Measurements from ENCODE around the gene HOXA5. TPM values are rescaled to one million over a fixed set of nuclear protein-coding genes. Genes with fewer than 3 reads are reported as not detected.

The HOXA5 gene
- total RNA-seq, 1 experiment from 2014 or later, result 0.79 TPM

DNA sequence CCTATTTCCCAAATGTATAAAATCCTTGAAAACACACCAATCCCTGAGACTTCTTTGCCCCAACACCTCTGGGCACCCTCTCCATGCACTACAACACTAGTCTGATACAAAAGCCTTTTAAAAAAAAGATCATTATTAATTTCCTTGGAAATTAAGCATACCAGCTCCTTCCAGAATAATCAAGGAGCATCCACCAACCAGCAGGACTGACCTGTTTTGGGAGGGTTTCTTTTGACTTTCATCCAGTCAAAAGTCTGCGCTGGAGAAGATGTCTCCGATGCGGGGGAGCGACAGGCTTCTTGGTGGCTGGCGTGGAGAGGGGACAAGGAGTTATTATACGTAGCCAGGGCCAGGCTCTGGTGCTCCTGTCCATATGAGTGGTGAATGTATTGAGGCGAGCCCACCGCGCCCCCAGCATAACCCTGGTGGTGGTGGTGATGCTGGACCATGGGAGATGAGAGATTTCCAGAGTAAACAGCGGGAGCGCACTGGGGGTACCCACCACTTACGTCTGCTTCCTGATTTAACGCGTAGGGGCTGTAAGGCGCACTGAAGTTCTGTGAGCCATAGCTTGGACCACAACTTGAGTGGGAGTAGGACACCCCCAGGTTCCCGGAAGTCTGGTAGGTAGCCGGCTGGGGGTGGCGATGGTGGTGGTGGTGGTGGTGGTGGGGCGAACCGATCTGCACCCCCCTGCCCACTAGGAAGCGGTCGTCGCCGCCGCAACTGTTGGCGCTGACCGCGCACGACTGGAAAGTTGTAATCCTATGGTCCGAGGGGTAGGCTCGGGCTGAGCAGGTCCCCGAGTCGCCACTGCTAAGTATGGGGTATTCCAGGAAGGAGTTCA lies 48.2 kb downstream of the HOXA5 start:
- peaks cover 50% of the 10 kb centered on the region for H3K4me1 ChIP-seq (replicated peaks)
- no peak for DNase-seq (ENCODE audit: low read depth in 1 of 2, low spot score in 2 of 2)
- no peaks in the 10 kb centered on the region for H3K9me3 ChIP-seq (replicated peaks)
- no peaks in the 10 kb centered on the region for H3K27me3 ChIP-seq (replicated peaks)
- peak overlapping the region; percentile 65 for H3K4me3 ChIP-seq
- peak overlapping the region; percentile 62 for H3K27ac ChIP-seq
- H3K36me3 ChIP-seq, result peaks cover 25% of the 10 kb centered on the region

DNA sequence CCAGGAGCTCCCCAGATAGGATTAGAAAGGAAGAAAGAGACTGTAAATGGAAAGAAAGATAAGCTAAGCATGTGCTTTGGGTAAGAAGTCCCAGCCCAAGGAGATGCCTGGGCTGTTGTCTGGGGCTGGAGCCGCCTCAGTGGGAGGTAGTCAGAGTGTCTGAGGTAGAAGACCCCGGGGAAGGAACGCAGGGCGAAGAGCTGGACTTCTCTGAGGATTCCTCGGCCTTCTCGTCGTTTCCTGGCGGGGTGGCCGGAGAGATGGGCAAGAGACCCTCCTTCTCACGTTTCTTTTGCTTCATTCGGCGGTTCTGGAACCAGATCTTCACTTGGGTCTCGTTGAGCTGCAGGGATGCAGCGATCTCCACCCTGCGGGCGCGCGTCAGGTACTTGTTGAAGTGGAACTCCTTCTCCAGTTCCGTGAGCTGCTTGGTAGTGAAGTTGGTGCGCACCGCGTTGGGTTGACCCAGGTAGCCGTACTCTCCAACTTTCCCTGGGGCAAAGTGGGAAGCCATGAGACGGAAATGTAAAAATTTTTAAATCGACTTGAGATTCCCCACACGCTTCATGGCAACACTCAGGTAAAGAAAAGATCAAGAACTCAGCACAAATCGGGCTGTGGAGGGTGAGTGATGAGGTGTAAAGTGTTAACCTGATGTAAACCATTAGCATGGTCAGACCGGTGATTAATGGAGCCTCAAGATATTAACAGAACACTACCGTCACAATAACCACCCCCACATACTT lies 49.0 kb downstream of the HOXA5 start:
- no peaks in the 10 kb centered on the region for H3K9me3 ChIP-seq (replicated peaks)
- H3K4me1 ChIP-seq (replicated peaks), result peaks cover 50% of the 10 kb centered on the region
- no peaks in the 10 kb centered on the region for H3K27me3 ChIP-seq (replicated peaks)
- no peak for DNase-seq (ENCODE audit: low read depth in 1 of 2, low spot score in 2 of 2)
- H3K27ac ChIP-seq, result no peak overlapping the region
- peaks cover 17% of the 10 kb centered on the region for H3K36me3 ChIP-seq
- no peak overlapping the region for H3K4me3 ChIP-seq

DNA sequence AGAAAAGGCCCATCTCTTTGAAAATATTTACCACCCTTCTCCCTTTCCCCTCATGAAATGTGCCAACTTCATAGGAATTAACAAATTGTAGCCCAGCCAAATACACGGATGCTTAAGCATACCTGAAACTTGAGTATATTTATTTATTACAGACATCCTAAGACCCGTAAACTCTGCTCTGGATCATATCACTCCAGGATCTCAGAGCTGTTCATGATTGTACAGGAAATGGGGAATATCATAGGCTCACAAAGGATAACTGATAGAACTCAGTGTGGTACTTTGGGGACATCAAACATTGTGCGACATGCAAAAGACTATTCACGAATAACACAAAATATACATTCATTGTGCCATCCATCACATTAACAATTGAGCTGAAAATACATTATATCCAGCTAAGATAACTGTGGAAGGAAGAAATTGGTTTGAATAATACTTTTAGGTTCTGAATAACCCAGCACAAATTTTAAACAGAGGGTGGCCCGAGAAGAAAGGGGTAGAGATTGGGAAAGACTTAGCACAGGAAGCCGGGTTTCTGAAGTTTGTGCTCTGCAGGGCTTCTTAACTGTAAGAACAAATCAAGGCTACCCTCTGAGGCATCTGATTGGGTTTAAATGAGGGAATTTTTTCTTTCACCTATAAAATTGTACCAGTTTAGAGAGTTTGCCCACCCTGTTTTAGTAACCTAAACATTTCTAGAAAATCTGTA lies 50.1 kb downstream of the HOXA5 start:
- Histone ChIP-seq H3K27me3 (replicated peaks) (no peaks in the 10 kb centered on the region), H3K4me3 (no peak overlapping the region), H3K27ac (no peak overlapping the region), H3K36me3 (peaks cover 5% of the 10 kb centered on the region; the same call in 1 of the 2 replicates), H3K9me3 (replicated peaks) (no peaks in the 10 kb centered on the region), H3K4me1 (replicated peaks) (peaks cover 54% of the 10 kb centered on the region)
- no peak for DNase-seq (ENCODE audit: low read depth in 1 of 2, low spot score in 2 of 2)

- Histone ChIP-seq H3K36me3 (no peaks in the 10 kb centered on the region; the same call in 1 of the 2 replicates), H3K9me3 (replicated peaks) (no peaks in the 10 kb centered on the region), H3K27me3 (replicated peaks) (no peaks in the 10 kb centered on the region), H3K4me3 (no peak overlapping the region), H3K27ac (no peak overlapping the region), H3K4me1 (replicated peaks) (peaks cover 49% of the 10 kb centered on the region)
- DNase-seq (ENCODE audit: low read depth in 1 of 2, low spot score in 2 of 2), result no peak
Measured at GRCh38 chr7:27092819-27093110, 50.7 kb downstream of the HOXA5 start.

DNA sequence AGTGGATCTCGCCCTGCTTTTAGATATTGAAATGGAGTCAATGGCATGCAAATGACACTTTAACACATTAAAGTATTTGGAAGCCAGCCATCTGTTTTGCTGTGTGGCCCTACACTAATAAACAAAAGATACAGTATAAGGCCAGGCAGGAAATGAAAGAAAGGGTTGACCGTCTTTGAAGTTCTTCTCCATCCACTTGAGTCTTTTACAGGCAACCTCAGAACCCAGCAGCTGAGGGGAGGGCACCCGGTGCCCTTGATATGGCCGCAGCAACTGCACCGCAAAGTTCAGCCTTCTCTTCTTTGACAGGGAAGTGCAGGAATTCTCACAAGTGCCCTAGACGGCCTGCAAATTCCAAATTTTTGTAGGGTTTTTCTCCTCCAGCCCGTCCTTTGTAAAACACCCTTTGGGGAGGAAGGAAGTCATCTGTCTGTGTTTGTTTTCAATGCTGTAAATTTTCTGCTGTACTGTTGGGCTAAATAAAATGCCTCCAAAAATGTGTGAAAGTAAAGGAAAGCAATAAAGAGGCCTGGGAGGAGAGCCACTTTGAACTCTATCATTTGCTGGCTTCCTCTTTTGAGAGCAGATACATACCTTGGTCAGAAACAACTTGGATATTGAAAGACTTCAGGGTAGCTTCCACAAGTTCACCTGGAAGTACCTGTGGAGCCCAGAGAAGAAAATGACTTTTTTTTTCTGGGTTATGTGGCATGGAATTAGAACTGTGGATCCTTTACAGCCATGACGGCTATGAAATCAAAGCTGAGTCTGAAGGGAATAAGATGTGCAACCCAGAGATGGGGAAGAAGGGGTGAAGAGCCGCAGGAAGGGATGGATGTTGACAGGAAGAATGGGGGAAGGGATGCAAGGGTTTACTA lies 51.3 kb downstream of the HOXA5 start:
- Histone ChIP-seq H3K27me3 (replicated peaks) (no peaks in the 10 kb centered on the region), H3K4me1 (replicated peaks) (peaks cover 43% of the 10 kb centered on the region), H3K4me3 (no peak overlapping the region), H3K9me3 (replicated peaks) (no peaks in the 10 kb centered on the region), H3K36me3 (no peaks in the 10 kb centered on the region; the same call in 1 of the 2 replicates), H3K27ac (peak overlapping the region; percentile 1; the same call in 1 of the 2 replicates)
- DNase-seq (ENCODE audit: low read depth in 1 of 2, low spot score in 2 of 2), result peak; percentile 51 to 79

- Histone ChIP-seq H3K4me3 (no peak overlapping the region), H3K4me1 (replicated peaks) (peaks cover 41% of the 10 kb centered on the region), H3K9me3 (replicated peaks) (no peaks in the 10 kb centered on the region), H3K27ac (peak overlapping the region; percentile 1; the same call in 1 of the 2 replicates), H3K27me3 (replicated peaks) (no peaks in the 10 kb centered on the region), H3K36me3 (no peaks in the 10 kb centered on the region; the same call in 1 of the 2 replicates)
- DNase-seq (ENCODE audit: low read depth in 1 of 2, low spot score in 2 of 2), result no peak
Measured at GRCh38 chr7:27091105-27091504, 52.4 kb downstream of the HOXA5 start.

Other genes starting within 250 kb of the HOXA5 start
- gene HOXA1, start 47.7 kb downstream of the HOXA5 start, total RNA-seq (2014; rRNA removed; shearing (Covaris generic)), result 2.0 and 5.8 TPM in 2 replicates
- 0.47 and 2.3 TPM in 2 replicates for gene HOXA2, start 41.0 kb downstream of the HOXA5 start, total RNA-seq (2014; rRNA removed; shearing (Covaris generic))
- gene HOXA4, start 12.9 kb downstream of the HOXA5 start, total RNA-seq (2014; rRNA removed; shearing (Covaris generic)), result 0.58 TPM in 1 of 2 replicates, not detected in the other
- 0.79 TPM in 1 of 2 replicates, not detected in the other for gene HOXA6, start 4.1 kb upstream of the HOXA5 start, total RNA-seq (2014; rRNA removed; shearing (Covaris generic))
- 0.13 and 1.8 TPM in 2 replicates for gene HOXA3, start 8.9 kb upstream of the HOXA5 start, total RNA-seq (2014; rRNA removed; shearing (Covaris generic))
- gene HOXA7, start 13.0 kb upstream of the HOXA5 start, total RNA-seq (2014; rRNA removed; shearing (Covaris generic)), result 0.09 and 2.9 TPM in 2 replicates
- 7.0 and 16.3 TPM in 2 replicates for gene HOXA9, start 21.9 kb upstream of the HOXA5 start, total RNA-seq (2014; rRNA removed; shearing (Covaris generic))
- 8.6 and 15.5 TPM in 2 replicates for gene HOXA10, start 30.6 kb upstream of the HOXA5 start, total RNA-seq (2014; rRNA removed; shearing (Covaris generic))
- gene HOXA11, start 41.6 kb upstream of the HOXA5 start, total RNA-seq (2014; rRNA removed; shearing (Covaris generic)), result 4.4 and 5.9 TPM in 2 replicates
- gene HOXA13, start 56.4 kb upstream of the HOXA5 start, total RNA-seq (2014; rRNA removed; shearing (Covaris generic)), result 1.7 and 2.5 TPM in 2 replicates
- gene EVX1, start 99.1 kb upstream of the HOXA5 start, total RNA-seq (2014; rRNA removed; shearing (Covaris generic)), result not detected in 2 replicates